HL-60 (cell line): Measurements from ENCODE around the gene PHKG2.

Source experiments
- CTCF ChIP-seq: IDR thresholded peaks from one replicate; pipeline ENCODE4 v1.5.1; 2011; ENCODE audit warnings: low read length, control low read depth, inconsistent platforms; ENCODE audit not compliant: insufficient read depth
- POLR2AphosphoS5 ChIP-seq: IDR thresholded peaks from 2 replicates; pipeline ENCODE4 v1.6.1; 2012; ENCODE audit warnings: low read depth
- SPI1 ChIP-seq: IDR thresholded peaks from 2 replicates; pipeline ENCODE4 v1.6.1; 2012; ENCODE audit warnings: low read depth, mild to moderate bottlenecking, borderline replicate concordance

DNA sequence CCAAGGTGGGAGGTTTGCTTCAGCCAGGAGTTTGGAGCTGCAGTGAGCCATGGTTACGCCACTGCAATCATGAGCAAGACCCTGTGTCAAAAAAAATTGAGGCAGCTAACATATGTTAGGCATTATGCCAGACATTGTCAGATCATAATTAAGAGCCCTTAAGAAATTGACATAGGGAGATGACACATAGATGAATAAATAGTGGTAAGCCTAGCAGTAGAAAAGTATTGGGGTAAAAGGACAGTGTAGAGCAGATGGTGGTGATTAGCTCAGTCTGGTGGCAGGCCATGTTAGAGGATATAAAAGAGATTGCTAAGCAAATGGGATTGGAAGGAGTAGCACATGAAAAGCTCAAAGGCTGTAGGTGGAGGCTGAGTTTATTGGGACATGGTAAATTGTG lies 26.6 kb upstream of the PHKG2 start:
- TF ChIP-seq CTCF: no peak
- TF ChIP-seq SPI1: no peak
- TF ChIP-seq POLR2AphosphoS5: no peak
